ENCODE data around the gene FAM222A. TPM values are rescaled to one million over a fixed set of nuclear protein-coding genes. Genes with fewer than 3 reads are reported as not detected.

Gene FAM222A
- total RNA-seq: 0.58 and 0.71 TPM in 2 replicates

GRCh38 chr12:109713187-109714070, at the start of gene FAM222A:
FAM222A (plus strand) TSS chr12:109713825; CDS start chr12:109744147, 30,322 bp downstream.

Other genes with a start within 250 kb of the FAM222A start
- 57.2 and 65.2 TPM in 2 replicates for gene KCTD10, start 236.5 kb upstream of the FAM222A start, total RNA-seq
- gene UBE3B, start 236.2 kb upstream of the FAM222A start, total RNA-seq: 42.4 and 42.5 TPM in 2 replicates
- 126 and 129 TPM in 2 replicates for gene MMAB, start 140.3 kb upstream of the FAM222A start, total RNA-seq
- gene MVK, start 140.0 kb upstream of the FAM222A start, total RNA-seq: 70.2 and 120 TPM in 2 replicates
- gene TRPV4, start 119.6 kb downstream of the FAM222A start, total RNA-seq: 2.5 and 2.6 TPM in 2 replicates
- gene GLTP, start 166.7 kb downstream of the FAM222A start, total RNA-seq: 60.6 and 67.7 TPM in 2 replicates
- 14.4 and 17.0 TPM in 2 replicates for gene TCHP, start 186.4 kb downstream of the FAM222A start, total RNA-seq